HepG2 (cell line): ENCODE data around the gene C6orf132. TPM values are rescaled to one million over a fixed set of nuclear protein-coding genes. Genes with fewer than 3 reads are reported as not detected.

Source experiments
- AGO1 ChIP-seq: fragments of 200-400 bp; formaldehyde crosslinking; IDR thresholded peaks from 2 replicates; pipeline ENCODE4 v1.6.1; 2017; ENCODE audit warnings: mild to moderate bottlenecking, low read depth, low read length, moderate library complexity; ENCODE audit not compliant: poor library complexity, severe bottlenecking
- DRAP1 ChIP-seq: IDR thresholded peaks from 2 replicates; pipeline ENCODE4 v1.6.1; 2016; ENCODE audit warnings: missing genetic modification reagents, missing compliant biosample characterization
- FOXC1 ChIP-seq: sonication (generic); formaldehyde crosslinking; IDR thresholded peaks from 2 replicates; pipeline ENCODE4 v1.8.0; 2022; ENCODE audit warnings: mild to moderate bottlenecking, missing genetic modification reagents, borderline replicate concordance
- HIVEP1 ChIP-seq: sonication (generic); formaldehyde crosslinking; IDR thresholded peaks from 2 replicates; pipeline ENCODE4 v1.4.0; 2020; ENCODE audit warnings: mild to moderate bottlenecking, missing genetic modification reagents
- HNF1A ChIP-seq, 2 experiments: sonication (generic) in 1 of 2; formaldehyde crosslinking in 1 of 2; IDR thresholded peaks; 2 replicates each; pipeline versions ENCODE4 v1.4.0 to v1.6.1; 2016 to 2020; ENCODE audit warnings: borderline replicate concordance in 1 of 2, low read depth in 1 of 2, mild to moderate bottlenecking in 1 of 2, missing genetic modification reagents in 1 of 2
- HNRNPL ChIP-seq: fragments of 200-400 bp; formaldehyde crosslinking; IDR thresholded peaks from 2 replicates; pipeline ENCODE4 v1.6.1; 2017; ENCODE audit warnings: mild to moderate bottlenecking, low read depth, low read length
- HOMEZ ChIP-seq: IDR thresholded peaks from 2 replicates; pipeline ENCODE4 v1.6.1; 2016; ENCODE audit warnings: low read depth
- IRX3 ChIP-seq: sonication (generic); formaldehyde crosslinking; IDR thresholded peaks from 2 replicates; pipeline ENCODE4 v1.8.1; 2023; ENCODE audit warnings: mild to moderate bottlenecking, low read depth, missing genetic modification reagents, borderline replicate concordance
- JUN ChIP-seq: sonication (generic); formaldehyde crosslinking; IDR thresholded peaks from 2 replicates; pipeline ENCODE4 v1.4.0; 2020; ENCODE audit warnings: mild to moderate bottlenecking, missing genetic modification reagents
- MTA1 ChIP-seq: sonication (generic); formaldehyde crosslinking; IDR thresholded peaks from 2 replicates; pipeline ENCODE4 v1.4.0; 2020; ENCODE audit warnings: missing genetic modification reagents, mild to moderate bottlenecking, borderline replicate concordance
- NPAS2 ChIP-seq: sonication (generic); formaldehyde crosslinking; IDR thresholded peaks from 2 replicates; pipeline ENCODE4 v1.8.0; 2022; ENCODE audit warnings: mild to moderate bottlenecking, missing genetic modification reagents, borderline replicate concordance
- PHF8 ChIP-seq: sonication (generic); formaldehyde crosslinking; IDR thresholded peaks from 2 replicates; pipeline ENCODE4 v1.5.0; 2020; ENCODE audit warnings: missing genetic modification reagents
- SRY ChIP-seq: sonication (generic); formaldehyde crosslinking; IDR thresholded peaks from 2 replicates; pipeline ENCODE4 v1.8.0; 2022; ENCODE audit warnings: mild to moderate bottlenecking, missing genetic modification reagents
- ZBTB7B ChIP-seq: sonication (generic); formaldehyde crosslinking; IDR thresholded peaks from 2 replicates; pipeline ENCODE4 v1.4.0; 2020; ENCODE audit warnings: missing genetic modification reagents
- ZGPAT ChIP-seq: IDR thresholded peaks from 2 replicates; pipeline ENCODE4 v1.6.1; 2016; ENCODE audit warnings: mild to moderate bottlenecking
- ZNF205 ChIP-seq: IDR thresholded peaks from 2 replicates; pipeline ENCODE4 v1.6.1; 2018; ENCODE audit warnings: missing biosample characterization, missing genetic modification reagents
- ZNF496 ChIP-seq: sonication (generic); formaldehyde crosslinking; IDR thresholded peaks from 2 replicates; pipeline ENCODE4 v1.8.1; 2023; ENCODE audit warnings: mild to moderate bottlenecking, moderate library complexity, missing genetic modification reagents; ENCODE audit not compliant: insufficient replicate concordance
- ZNF704 ChIP-seq: sonication (generic); formaldehyde crosslinking; IDR thresholded peaks from 2 replicates; pipeline ENCODE4 v1.8.1; 2023; ENCODE audit warnings: mild to moderate bottlenecking, inconsistent platforms, moderate library complexity, missing genetic modification reagents, borderline replicate concordance
- ZNF740 ChIP-seq: sonication (generic); formaldehyde crosslinking; IDR thresholded peaks from 2 replicates; pipeline ENCODE4 v1.4.0; 2020; ENCODE audit warnings: missing genetic modification reagents
- polyA plus RNA-seq, 8 experiments: library from polyadenylated mRNA; depleted of rRNA in 3 of 8; stranded (reverse) in 7 of 8; unstranded in 1 of 8; fragments of >200 nt; fragmentation: Illumina TruSeq in 4 of 8; extraction: Trizol in 4 of 8; gene quantifications; 2 replicates each; pipeline versions ENCODE4 v1.2.1 to v1.2.3, GENCODE V29; 2011 to 2016; ENCODE audit warnings: low read depth in 4 of 8, missing spikeins in 1 of 8, mixed read lengths in 1 of 8; ENCODE audit not compliant: insufficient read depth in 1 of 8
- total RNA-seq, 5 experiments: library from RNA; depleted of rRNA; stranded (reverse); fragments of >200 nt; fragmentation: Illumina TruSeq; extraction: Trizol; gene quantifications; 2 replicates each; pipeline ENCODE4 v1.2.3, GENCODE V29; 2016; ENCODE audit warnings: low read depth in 1 of 5

The C6orf132 gene
- total and polyA plus RNA-seq, 2 of the 13 experiments (the other 11 are each of a cell fraction or from before 2014, with no cell fraction given) = 0.78 to 3.0 TPM

GRCh38 chr6:42142118-42142835 lies at the start of gene C6orf132 (continued):
- TF ChIP-seq ZGPAT (CRISPR knock-in tag) = peak; percentile 53; the same call in 1 of the 2 replicates
- no peak for TF ChIP-seq DRAP1 (CRISPR knock-in tag)
- no peak for TF ChIP-seq ZNF496 (CRISPR knock-in tag)
- TF ChIP-seq ZNF704 (CRISPR knock-in tag) = no peak
- TF ChIP-seq HNF1A (IDR thresholded peaks at IDR 0.05; ENCODE audit: low read depth) = no peak
- no peak for TF ChIP-seq HNF1A (CRISPR knock-in tag; IDR thresholded peaks at IDR 0.05; ENCODE audit: borderline replicate concordance)
- 0 out of 2 replicates have a peak, but pooled peaks have one; percentile 37 for TF ChIP-seq PHF8 (CRISPR knock-in tag)
- TF ChIP-seq ZBTB7B (CRISPR knock-in tag) = no peak
- 0 out of 2 replicates have a peak, but pooled peaks have one; percentile 14 for TF ChIP-seq ZNF740
- no peak for TF ChIP-seq HOMEZ
- no peak for TF ChIP-seq HIVEP1 (CRISPR knock-in tag)
- no peak; the same call in 1 of the 2 replicates for TF ChIP-seq SRY
- peak; percentile 53 for TF ChIP-seq AGO1
- no peak for TF ChIP-seq IRX3 (CRISPR knock-in tag)
- no peak for TF ChIP-seq NPAS2 (CRISPR knock-in tag)
- no peak for TF ChIP-seq JUN (CRISPR knock-in tag)
- no peak for TF ChIP-seq FOXC1 (CRISPR knock-in tag)
- TF ChIP-seq ZNF205 (CRISPR knock-in tag) = no peak
- 0 out of 2 replicates have a peak, but pooled peaks have one; percentile 21 for TF ChIP-seq HNRNPL
- no peak for TF ChIP-seq MTA1 (CRISPR knock-in tag)
